BE2C (cell line): ENCODE data around the gene PLEKHA5.
"Not testable (repeated sequence)": the region's sequence is repeated elsewhere in the genome, so short reads cannot be mapped to it uniquely, and the experiment has no call there.

ENCODE experiments used
- DNase-seq: peaks from one replicate; pipeline ENCODE4 v3.0.0-alpha.2; 2020
- H3K27me3 ChIP-seq: fragments of 250-450 bp; sonication (Bioruptor Pico); 2 replicates; pipeline ENCODE4 v1.5.1; 2020; ENCODE audit warnings: mild to moderate bottlenecking
- H3K36me3 ChIP-seq: fragments of 250-450 bp; sonication (Bioruptor Pico); 2 replicates; pipeline ENCODE4 v1.5.1; 2020; ENCODE audit warnings: mild to moderate bottlenecking
- H3K4me1 ChIP-seq: fragments of 250-450 bp; sonication (Bioruptor Pico); 2 replicates; pipeline ENCODE4 v1.5.1; 2020
- H3K4me3 ChIP-seq: 2 replicates; pipeline ENCODE4 v1.5.1; 2011; ENCODE audit warnings: low read depth, low read length
- H3K9me3 ChIP-seq: fragments of 250-450 bp; sonication (Bioruptor Pico); 2 replicates; pipeline ENCODE4 v1.5.1; 2020
- CTCF ChIP-seq: IDR thresholded peaks from 2 replicates; pipeline ENCODE4 v1.5.1; 2012; ENCODE audit warnings: mild to moderate bottlenecking, low read depth, low read length

Gene PLEKHA5

GRCh38 chr12:19316425-19316824, 186.9 kb downstream of the PLEKHA5 start:
- H3K4me3 ChIP-seq = no peak overlapping the region
- TF ChIP-seq CTCF = no peak
- DNase-seq = no peak
- H3K27me3 ChIP-seq = no peaks in the 10 kb centered on the region
- H3K36me3 ChIP-seq = no peaks in the 10 kb centered on the region
- H3K4me1 ChIP-seq = no peaks in the 10 kb centered on the region
- H3K9me3 ChIP-seq = no peaks in the 10 kb centered on the region

GRCh38 chr12:19322376-19322775, 192.8 kb downstream of the PLEKHA5 start:
- TF ChIP-seq CTCF = no peak
- DNase-seq = no peak
- no peaks in the 10 kb centered on the region for H3K27me3 ChIP-seq
- H3K4me1 ChIP-seq = no peaks in the 10 kb centered on the region
- H3K4me3 ChIP-seq = no peak overlapping the region
- H3K9me3 ChIP-seq = no peaks in the 10 kb centered on the region
- no peaks in the 10 kb centered on the region for H3K36me3 ChIP-seq

GRCh38 chr12:19323805-19324204, 194.3 kb downstream of the PLEKHA5 start:
- Histone ChIP-seq H3K4me1 (no peaks in the 10 kb centered on the region), H3K9me3 (no peaks in the 10 kb centered on the region), H3K27me3 (no peaks in the 10 kb centered on the region), H3K36me3 (no peaks in the 10 kb centered on the region), H3K4me3 (no peak overlapping the region)
- no peak for DNase-seq
- no peak for TF ChIP-seq CTCF

DNA sequence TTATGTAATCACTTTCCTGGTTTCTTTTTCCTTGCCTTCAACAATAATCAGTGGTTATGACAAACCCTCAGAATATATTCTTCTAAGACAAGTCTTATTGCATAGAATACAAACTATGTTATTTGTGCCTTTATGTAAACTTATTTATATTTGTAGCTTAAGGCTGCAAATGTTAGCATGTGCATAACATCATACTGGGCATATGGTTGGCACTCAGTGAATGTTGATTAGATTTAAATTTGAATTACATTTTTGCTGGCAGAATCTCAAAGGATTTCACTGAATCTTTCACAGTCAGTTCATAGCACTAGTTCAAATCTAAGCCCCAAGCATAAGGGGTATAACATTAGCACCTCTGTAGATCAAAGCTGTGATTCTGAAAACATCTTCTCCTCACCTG, 196.6 kb downstream of the PLEKHA5 start:
- no peak for DNase-seq
- no peak for TF ChIP-seq CTCF
- H3K36me3 ChIP-seq = no peaks in the 10 kb centered on the region
- no peaks in the 10 kb centered on the region for H3K27me3 ChIP-seq
- H3K9me3 ChIP-seq = no peaks in the 10 kb centered on the region
- H3K4me3 ChIP-seq = no peak overlapping the region
- H3K4me1 ChIP-seq = no peaks in the 10 kb centered on the region

GRCh38 chr12:19332196-19332595, 202.7 kb downstream of the PLEKHA5 start:
- no peaks in the 10 kb centered on the region for H3K27me3 ChIP-seq
- no peaks in the 10 kb centered on the region for H3K4me1 ChIP-seq
- DNase-seq = no peak
- TF ChIP-seq CTCF = no peak
- no peaks in the 10 kb centered on the region for H3K9me3 ChIP-seq
- H3K36me3 ChIP-seq = 0 out of 2 replicates have a peak, but pooled peaks cover 3% of the 10 kb centered on the region
- no peak overlapping the region for H3K4me3 ChIP-seq

- H3K4me3 ChIP-seq = no peak overlapping the region
- no peak for TF ChIP-seq CTCF
- no peaks in the 10 kb centered on the region for H3K27me3 ChIP-seq
- no peaks in the 10 kb centered on the region for H3K9me3 ChIP-seq
- H3K36me3 ChIP-seq = 0 out of 2 replicates have a peak, but pooled peaks cover 3% of the 10 kb centered on the region
- no peak for DNase-seq
- H3K4me1 ChIP-seq = no peaks in the 10 kb centered on the region
Observed at GRCh38 chr12:19338405-19338804, 208.9 kb downstream of the PLEKHA5 start.

- not testable (repeated sequence) for H3K27me3 ChIP-seq, DNase-seq, H3K9me3 ChIP-seq, H3K4me1 ChIP-seq, H3K4me3 ChIP-seq
- peaks cover 15% of the 10 kb centered on the region for H3K36me3 ChIP-seq
Observed at GRCh38 chr12:19350850-19351249, 221.3 kb downstream of the PLEKHA5 start.
